K562 (cell line): ENCODE results near the gene TMEM106B. TPM values are rescaled to one million over a fixed set of nuclear protein-coding genes. Genes with fewer than 3 reads are reported as not detected.

Experiments used
- THAP7 ChIP-seq: fragments of 250-450 bp; sonication (Bioruptor Pico); IDR thresholded peaks from 2 replicates; pipeline ENCODE4 v1.5.0; 2021
- ZNF318 ChIP-seq, 2 experiments: fragments of 450-650 bp; IDR thresholded peaks; 2 replicates each; pipeline ENCODE4 v1.6.1; 2016; ENCODE audit warnings: mild to moderate bottlenecking in 2 of 2, borderline replicate concordance in 1 of 2, low read depth in 1 of 2, moderate library complexity in 1 of 2
- polyA plus RNA-seq, 8 experiments: library from polyadenylated mRNA; depleted of rRNA in 4 of 8; stranded (reverse) in 5 of 8; unstranded in 3 of 8; fragments of >200 nt; fragmentation: Nextera tagmentation in 2 of 8; fragmentation: Illumina TruSeq in 1 of 8; extraction: Ambion mirVana in 2 of 8; extraction: Trizol in 1 of 8; gene quantifications; 2 replicates each; pipeline versions ENCODE4 v1.2.1 to v1.2.3, GENCODE V29; 2011 to 2014; ENCODE audit warnings: inconsistent platforms in 1 of 8, missing spikeins in 1 of 8
- total RNA-seq, 7 experiments: library from RNA; depleted of rRNA in 6 of 7; stranded (reverse); fragments of >200 nt in 6 of 7; fragmentation: Illumina TruSeq in 2 of 7; extraction: Trizol in 2 of 7; gene quantifications; 2 replicates each; pipeline versions ENCODE4 v1.2.1 to v1.2.3, GENCODE V29; 2011 to 2021; ENCODE audit warnings: low replicate concordance in 1 of 7
- TF ChIP-seq, protein P1 (sequence below): IDR thresholded peaks from 3 replicates; pipeline ENCODE4 v1.6.1; 2011; ENCODE audit warnings: borderline replicate concordance, mild to moderate bottlenecking, moderate library complexity; ENCODE audit not compliant: insufficient read length; ENCODE audit errors: extremely low read depth

TMEM106B gene
- total and polyA plus RNA-seq, 9 of the 15 experiments (the other 6 are each of a cell fraction or from before 2014, with no cell fraction given): 8.6 to 30.4 (median 18.7) TPM

GRCh38 chr7:12257582-12257981, 46.5 kb downstream of the TMEM106B start (continued):
- TF ChIP-seq, protein P1, sequence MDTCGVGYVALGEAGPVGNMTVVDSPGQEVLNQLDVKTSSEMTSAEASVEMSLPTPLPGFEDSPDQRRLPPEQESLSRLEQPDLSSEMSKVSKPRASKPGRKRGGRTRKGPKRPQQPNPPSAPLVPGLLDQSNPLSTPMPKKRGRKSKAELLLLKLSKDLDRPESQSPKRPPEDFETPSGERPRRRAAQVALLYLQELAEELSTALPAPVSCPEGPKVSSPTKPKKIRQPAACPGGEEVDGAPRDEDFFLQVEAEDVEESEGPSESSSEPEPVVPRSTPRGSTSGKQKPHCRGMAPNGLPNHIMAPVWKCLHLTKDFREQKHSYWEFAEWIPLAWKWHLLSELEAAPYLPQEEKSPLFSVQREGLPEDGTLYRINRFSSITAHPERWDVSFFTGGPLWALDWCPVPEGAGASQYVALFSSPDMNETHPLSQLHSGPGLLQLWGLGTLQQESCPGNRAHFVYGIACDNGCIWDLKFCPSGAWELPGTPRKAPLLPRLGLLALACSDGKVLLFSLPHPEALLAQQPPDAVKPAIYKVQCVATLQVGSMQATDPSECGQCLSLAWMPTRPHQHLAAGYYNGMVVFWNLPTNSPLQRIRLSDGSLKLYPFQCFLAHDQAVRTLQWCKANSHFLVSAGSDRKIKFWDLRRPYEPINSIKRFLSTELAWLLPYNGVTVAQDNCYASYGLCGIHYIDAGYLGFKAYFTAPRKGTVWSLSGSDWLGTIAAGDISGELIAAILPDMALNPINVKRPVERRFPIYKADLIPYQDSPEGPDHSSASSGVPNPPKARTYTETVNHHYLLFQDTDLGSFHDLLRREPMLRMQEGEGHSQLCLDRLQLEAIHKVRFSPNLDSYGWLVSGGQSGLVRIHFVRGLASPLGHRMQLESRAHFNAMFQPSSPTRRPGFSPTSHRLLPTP: no peak
- TF ChIP-seq THAP7 (no peak), ZNF318 (IDR thresholded peaks at IDR 0.05; ENCODE audit: borderline replicate concordance in 1 of 2, low read depth in 1 of 2) (peak in 1 of 2 experiments; percentile 78; a peak in 2 of 4 replicates)
